Mucosa of rectum (tissue), 2 donors: ENCODE results near the gene GLTP.

Experiments
- H3K27ac ChIP-seq, 2 donors: one replicate each; pipeline ENCODE4 v1.7.0; 2013; ENCODE audit warnings: inconsistent platforms in 2 of 2, low read depth in 2 of 2, low read length in 2 of 2
- H3K27me3 ChIP-seq, 2 donors: one replicate each; pipeline ENCODE4 v1.7.0; 2013; ENCODE audit warnings: low read length in 2 of 2; ENCODE audit not compliant: control insufficient read depth in 2 of 2, insufficient read depth in 2 of 2
- H3K36me3 ChIP-seq, 2 donors: one replicate each; pipeline ENCODE4 v1.7.0; 2013; ENCODE audit warnings: low read length in 2 of 2; ENCODE audit not compliant: control insufficient read depth in 2 of 2, insufficient read depth in 2 of 2
- H3K4me1 ChIP-seq, 2 donors: one replicate each; pipeline ENCODE4 v1.7.0; 2013; ENCODE audit warnings: low read length in 2 of 2, mild to moderate bottlenecking in 1 of 2; ENCODE audit not compliant: control insufficient read depth in 2 of 2, insufficient read depth in 2 of 2
- H3K4me3 ChIP-seq, 2 donors: one replicate each; pipeline ENCODE4 v1.7.0; 2013; ENCODE audit warnings: low read length in 2 of 2
- H3K9ac ChIP-seq, 2 donors: one replicate each; pipeline ENCODE4 v1.7.0; 2013; ENCODE audit warnings: low read length in 2 of 2, low read depth in 1 of 2, mild to moderate bottlenecking in 1 of 2
- H3K9me3 ChIP-seq, 2 donors: one replicate each; pipeline ENCODE4 v1.7.0; 2013; ENCODE audit warnings: low read length in 2 of 2; ENCODE audit not compliant: control insufficient read depth in 2 of 2
- donor health status: healthy.
- donor health status: Normal muscosa, but diverticular disease.

Gene GLTP

GRCh38 chr12:109802828-109803227, 77.5 kb downstream of the GLTP start:
- Histone ChIP-seq H3K27ac (no peak overlapping the region), H3K4me1 (no peaks in the 10 kb centered on the region), H3K9ac (no peak overlapping the region), H3K4me3 (no peak overlapping the region), H3K9me3 (no peaks in the 10 kb centered on the region), H3K27me3 (no peaks in the 10 kb centered on the region), H3K36me3 (no peaks in the 10 kb centered on the region)
